Endothelial cell of umbilical vein (primary cell): ENCODE results near the gene TRIM14. TPM values are rescaled to one million over a fixed set of nuclear protein-coding genes. Genes with fewer than 3 reads are reported as not detected.

Source experiments
- BruUV-seq: library from RNA; stranded (reverse); fragments of 400-500 nt; replicated peaks from 2 replicates; lab custom pipeline; 2021; lab: Mats Ljungman, UMichigan
- CTCF ChIA-PET: fragments of 300-600, 350-600 bp; sonication (Branson Sonifier 250); formaldehyde crosslinking; loops from one replicate; lab custom pipeline; 2021; ENCODE audit warnings: antibody characterized with exemption, inconsistent platforms; lab: Charles Lee
- POLR2A ChIA-PET: fragments of 300-600, 350-600 bp; sonication (Branson Sonifier 250); formaldehyde crosslinking; loops from one replicate; lab custom pipeline; 2021; ENCODE audit warnings: antibody characterized with exemption, inconsistent platforms; lab: Charles Lee
- DNase-seq: peaks from one replicate; pipeline ENCODE4 v3.0.0-alpha.2; 2011; ENCODE audit warnings: low read depth, low spot score
- FAIRE-seq: peaks from 2 replicates; lab custom pipeline; 2011; peaks lifted over from hg19 to GRCh38; lab: Jason Lieb, UNC
- H2AFZ ChIP-seq: 2 replicates; pipeline ENCODE4 v1.6.0; 2012; ENCODE audit warnings: low read depth, low read length, control low read depth, inconsistent platforms
- H3K27ac ChIP-seq: 2 replicates; pipeline ENCODE4 v1.5.1; 2011; ENCODE audit warnings: low read depth, mild to moderate bottlenecking, control low read depth, low read length, moderate library complexity; ENCODE audit not compliant: insufficient read depth
- H3K27me3 ChIP-seq, 2 experiments: 2 replicates each; pipeline versions ENCODE4 v1.6.0 to v1.6.1; 2011; ENCODE audit warnings: low read length in 2 of 2, mixed read lengths in 1 of 2; ENCODE audit not compliant: control insufficient read depth in 2 of 2, insufficient read depth in 2 of 2
- H3K36me3 ChIP-seq, 2 experiments: 2 replicates in 1 of 2; 3 replicates in 1 of 2; pipeline ENCODE4 v1.5.1; 2011; ENCODE audit warnings: low read length in 2 of 2, mild to moderate bottlenecking in 1 of 2, moderate library complexity in 1 of 2; ENCODE audit not compliant: control insufficient read depth in 2 of 2, insufficient read depth in 2 of 2; ENCODE audit errors: extremely low read depth in 1 of 2
- H3K4me1 ChIP-seq: 3 replicates; pipeline ENCODE4 v1.5.1; 2011; ENCODE audit warnings: mild to moderate bottlenecking, low read length; ENCODE audit not compliant: control insufficient read depth, insufficient read depth; ENCODE audit errors: extremely low read depth
- H3K4me2 ChIP-seq: 2 replicates; pipeline ENCODE4 v1.6.1; 2011; ENCODE audit warnings: low read length, control low read depth, mixed read lengths; ENCODE audit not compliant: insufficient read depth
- H3K4me3 ChIP-seq, 3 experiments: fragments of 200-600 bp in 1 of 3; sonication (generic), shearing (Covaris generic) in 1 of 3; replicated peaks in 1 of 3; 2 replicates each; pipeline ENCODE4 v1.5.1; 2011 to 2016; ENCODE audit warnings: control low read depth in 3 of 3, low read length in 3 of 3, mild to moderate bottlenecking in 2 of 3, inconsistent platforms in 1 of 3, low read depth in 1 of 3, moderate library complexity in 1 of 3; ENCODE audit not compliant: insufficient read depth in 1 of 3
- H3K79me2 ChIP-seq: 2 replicates; pipeline ENCODE4 v1.6.0; 2012; ENCODE audit warnings: low read length, inconsistent platforms; ENCODE audit not compliant: control insufficient read depth, insufficient read depth
- H3K9ac ChIP-seq: replicated peaks from 2 replicates; pipeline ENCODE3; 2011; ENCODE audit warnings: low read length, control low read depth; ENCODE audit not compliant: insufficient read depth; ENCODE audit errors: extremely low read depth
- H3K9me1 ChIP-seq: replicated peaks from 3 replicates; pipeline ENCODE4 v1.6.0; 2011; ENCODE audit warnings: mild to moderate bottlenecking, low read length; ENCODE audit not compliant: control insufficient read depth, insufficient read depth; ENCODE audit errors: extremely low read depth
- H3K9me3 ChIP-seq: replicated peaks from 2 replicates; pipeline ENCODE4 v1.5.1; 2012; ENCODE audit warnings: low read length, inconsistent platforms; ENCODE audit not compliant: control insufficient read depth, insufficient read depth
- H4K20me1 ChIP-seq: replicated peaks from 2 replicates; pipeline ENCODE3; 2011; ENCODE audit warnings: mild to moderate bottlenecking, low read length; ENCODE audit not compliant: control insufficient read depth, insufficient read depth; ENCODE audit errors: extremely low read depth
- CTCF ChIP-seq, 2 donors: IDR thresholded peaks; 1 replicate in 1 of 2; 2 replicates in 1 of 2; pipeline ENCODE4 v1.5.1; 2011; ENCODE audit warnings: low read length in 2 of 2, mild to moderate bottlenecking in 2 of 2, moderate library complexity in 2 of 2, control low read depth in 1 of 2, inconsistent platforms in 1 of 2, low read depth in 1 of 2; ENCODE audit not compliant: insufficient read depth in 1 of 2; ENCODE audit errors: extremely low read depth in 1 of 2
- EZH2 ChIP-seq: IDR thresholded peaks from 2 replicates; pipeline ENCODE4 v1.6.1; 2012; ENCODE audit warnings: borderline replicate concordance, low read depth, mild to moderate bottlenecking, moderate library complexity, low read length, inconsistent platforms; ENCODE audit not compliant: severe bottlenecking
- FOS ChIP-seq: IDR thresholded peaks from 2 replicates; pipeline ENCODE4 v1.6.1; 2011; ENCODE audit warnings: mild to moderate bottlenecking, low read length, moderate library complexity, borderline replicate concordance; ENCODE audit not compliant: insufficient read depth
- GATA2 ChIP-seq: IDR thresholded peaks from 2 replicates; pipeline ENCODE4 v1.7.0; 2011; ENCODE audit warnings: low read depth, mild to moderate bottlenecking, moderate library complexity, mixed read lengths, low read length; ENCODE audit not compliant: insufficient read length, insufficient read depth
- JUN ChIP-seq: IDR thresholded peaks from 2 replicates; pipeline ENCODE4 v1.6.1; 2011; ENCODE audit warnings: borderline replicate concordance, low read depth; ENCODE audit not compliant: insufficient read length, insufficient read depth
- MYC ChIP-seq: IDR thresholded peaks from one replicate; pipeline ENCODE4 v1.6.1; 2011; ENCODE audit warnings: mild to moderate bottlenecking, low read depth, low read length
- POLR2A ChIP-seq: IDR thresholded peaks from 2 replicates; pipeline ENCODE4 v1.6.1; 2012; ENCODE audit warnings: low read depth, mild to moderate bottlenecking, control low read depth, low read length
- POLR2AphosphoS5 ChIP-seq: IDR thresholded peaks from 2 replicates; pipeline ENCODE4 v1.6.1; 2012; ENCODE audit warnings: low read depth, mild to moderate bottlenecking, control low read depth, low read length, moderate library complexity; ENCODE audit not compliant: insufficient read depth
- dilution Hi-C: fragments of 300-500 bp; cut with MboI; formaldehyde crosslinking; loops from one replicate; pipeline ENCODE4 v1.15.0; 2019; ENCODE audit warnings: low sequenced_read_pairs; ENCODE audit not compliant: extremely low pct_ligation_motif_present
- intact Hi-C: fragments of 100-400 bp; cut with micrococcal nuclease; formaldehyde crosslinking; loops from one replicate; pipeline ENCODE4 v1.10.0; 2022
- polyA plus RNA-seq, 4 experiments: library from polyadenylated mRNA; depleted of rRNA in 3 of 4; stranded (reverse) in 3 of 4; unstranded in 1 of 4; fragments of >200 nt; gene quantifications; 2 replicates each; pipeline versions ENCODE4 v1.2.1 to v1.2.3, GENCODE V29; 2011 to 2012; ENCODE audit warnings: missing spikeins in 1 of 4
- total RNA-seq: library from RNA; stranded (reverse); gene quantifications from 2 replicates; pipeline ENCODE4 v1.2.3, GENCODE V29; 2021
- TF ChIP-seq, protein P1 (sequence below): IDR thresholded peaks from 2 replicates; pipeline ENCODE4 v1.6.1; 2011; ENCODE audit not compliant: insufficient read depth, insufficient read length

TRIM14 gene
- total and polyA plus RNA-seq, 2 donors (not counting 3 experiments of a cell fraction or from before 2014, with no cell fraction given), result 4.8 to 10.7 TPM

GRCh38 chr9:98022447-98022846 lies 96.6 kb downstream of the TRIM14 start:
- FAIRE-seq (peak; percentile 92), DNase-seq (peak; percentile 64)
- no peaks in the 10 kb centered on the region for H3K27me3 ChIP-seq
- ChIA-PET POLR2A (no interaction called here), CTCF (interaction anchor here (0.6 to 4.2 kb wide), 4 partner anchors 9 to 39 kb away, joined by 3 to 31 read pairs (median 3); no protein-coding TSS in a partner anchor)
- no TSS peak for BruUV-seq
- no peak overlapping the region for H3K4me2 ChIP-seq
- H3K27ac ChIP-seq, result peak overlapping the region; percentile 73
- H3K9ac ChIP-seq, result peak overlapping the region; percentile 30
- H3K4me1 ChIP-seq, result peaks cover 18% of the 10 kb centered on the region
- H3K36me3 ChIP-seq, result peaks cover 6% of the 10 kb centered on the region in 2 experiments
- intact Hi-C loops (loop anchor here (1.0 kb wide), 1 partner anchor 12 kb away; no protein-coding TSS in a partner anchor), dilution Hi-C loops (no loop called here)
- H3K9me3 ChIP-seq, result no peaks in the 10 kb centered on the region
- TF ChIP-seq FOS, result peak; percentile 39
- TF ChIP-seq EZH2, result no peak
- TF ChIP-seq JUN, result peak; percentile 48
- H4K20me1 ChIP-seq, result no peaks in the 10 kb centered on the region
- H3K4me3 ChIP-seq, result no peak overlapping the region
- no peaks in the 10 kb centered on the region for H3K9me1 ChIP-seq
- H3K79me2 ChIP-seq, result no peaks in the 10 kb centered on the region
- H2AFZ ChIP-seq, result no peak overlapping the region

DNA sequence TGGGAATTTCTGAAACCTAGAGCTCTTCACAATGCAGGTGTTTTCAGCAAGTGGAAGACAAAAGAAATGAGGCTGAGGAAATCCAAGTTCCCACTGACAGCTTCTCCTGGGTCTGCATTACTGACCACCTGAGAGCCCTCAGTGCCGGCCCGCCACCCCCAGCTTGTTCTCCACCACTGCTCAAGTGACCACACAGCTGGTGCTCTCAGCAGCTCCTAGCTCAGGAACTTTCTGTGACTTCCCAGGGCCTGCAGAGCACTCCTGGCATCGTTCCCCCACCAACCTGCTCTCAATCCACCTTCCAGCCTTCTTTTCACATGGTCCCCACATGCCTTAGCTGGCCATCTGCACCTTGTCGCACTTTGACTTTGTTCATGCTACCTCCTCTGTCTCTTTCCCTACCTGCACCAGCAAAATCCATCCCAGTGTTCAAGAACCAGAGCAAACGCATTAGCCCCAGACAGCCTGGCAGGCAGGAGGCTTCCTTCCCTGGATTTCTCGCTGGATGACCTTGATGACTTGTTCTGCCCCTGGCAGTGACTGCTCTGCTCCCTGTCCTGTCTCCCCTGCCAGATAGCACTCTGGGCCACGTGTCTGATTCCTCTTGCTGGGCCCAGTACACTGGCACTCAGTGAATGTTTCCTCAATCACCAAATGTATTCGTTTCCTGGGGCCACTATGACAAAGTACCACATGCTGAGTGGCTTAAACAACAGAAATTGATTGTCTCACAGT lies 97.5 kb downstream of the TRIM14 start:
- Histone ChIP-seq H4K20me1 (no peaks in the 10 kb centered on the region), H3K9ac (no peak overlapping the region), H3K4me2 (no peak overlapping the region), H3K36me3 (peaks cover 8 to 10% of the 10 kb centered on the region in 2 experiments), H3K9me3 (no peaks in the 10 kb centered on the region), H3K9me1 (no peaks in the 10 kb centered on the region), H3K4me3 (no peak overlapping the region), H3K27me3 (no peaks in the 10 kb centered on the region), H3K4me1 (peaks cover 18% of the 10 kb centered on the region), H2AFZ (no peak overlapping the region), H3K79me2 (no peaks in the 10 kb centered on the region), H3K27ac (peak overlapping the region; percentile 15)
- BruUV-seq, result no TSS peak
- DNase-seq (no peak), FAIRE-seq (no peak)
- TF ChIP-seq JUN, result no peak
- no peak for TF ChIP-seq EZH2
- no peak for TF ChIP-seq MYC
- TF ChIP-seq POLR2A, result no peak
- TF ChIP-seq GATA2, result no peak
- no peak for TF ChIP-seq FOS
- TF ChIP-seq CTCF (IDR thresholded peaks at IDR 0.05; ENCODE audit: extremely low read depth in 1 of 2, insufficient read depth in 1 of 2, low read depth in 1 of 2, low read length in 2 of 2), result no peak
- TF ChIP-seq, protein P1, sequence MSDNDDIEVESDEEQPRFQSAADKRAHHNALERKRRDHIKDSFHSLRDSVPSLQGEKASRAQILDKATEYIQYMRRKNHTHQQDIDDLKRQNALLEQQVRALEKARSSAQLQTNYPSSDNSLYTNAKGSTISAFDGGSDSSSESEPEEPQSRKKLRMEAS, result no peak
- no peak for TF ChIP-seq POLR2AphosphoS5
- dilution Hi-C loops (no loop called here), intact Hi-C loops (loop anchor here (1.0 kb wide), 1 partner anchor 11 kb away; no protein-coding TSS in a partner anchor)
- ChIA-PET POLR2A (interaction anchor here (2.4 kb wide), 1 partner anchor 35 kb away, joined by 9 read pairs; the partner anchor contains the start of gene NANS), CTCF (interaction anchor here (0.7 to 2.4 kb wide), 9 partner anchors 11 to 99 kb away, joined by 3 to 19 read pairs (median 3); partner anchors contain the start of gene TRMO)
